B cell (primary cell): Measurements from ENCODE around the gene CNGB1. TPM values are rescaled to one million over a fixed set of nuclear protein-coding genes. Genes with fewer than 3 reads are reported as not detected.
"Not testable (repeated sequence)": the region's sequence is repeated elsewhere in the genome, so short reads cannot be mapped to it uniquely, and the experiment has no call there.

ENCODE experiments used
- ATAC-seq: fragments of 200-7000 bp; cut with Tn5 transposase; one replicate; pipeline ENCODE4 v1.10.0; 2021; ENCODE audit warnings: low read depth, mild to moderate bottlenecking, moderate number of reproducible peaks, moderate library complexity
- CTCF ChIA-PET: fragments of 350-600 bp; sonication (Branson Sonifier 250); formaldehyde crosslinking; loops from one replicate; lab custom pipeline; 2021; ENCODE audit warnings: antibody characterized with exemption, inconsistent platforms; lab: Charles Lee
- POLR2A ChIA-PET: fragments of 350-600 bp; sonication (Branson Sonifier 250); formaldehyde crosslinking; loops from one replicate; lab custom pipeline; 2021; ENCODE audit warnings: antibody characterized with exemption; lab: Charles Lee
- DNase-seq: peaks from one replicate; pipeline ENCODE4 v3.0.0; 2013
- H2AFZ ChIP-seq: 2 replicates; pipeline ENCODE4 v1.6.1; 2012; ENCODE audit warnings: mild to moderate bottlenecking, low read depth, low read length; ENCODE audit not compliant: insufficient read depth, poor library complexity, severe bottlenecking
- H3K27ac ChIP-seq, 2 donors: 1 replicate in 1 of 2; 2 replicates in 1 of 2; pipeline ENCODE4 v1.5.1; 2012 to 2013; ENCODE audit warnings: low read length in 2 of 2, mild to moderate bottlenecking in 2 of 2, moderate library complexity in 1 of 2
- H3K27me3 ChIP-seq, 4 experiments: fragments of 200-600 bp in 1 of 4; sonication (generic) in 1 of 4; replicated peaks in 1 of 4; 1 replicate in 2 of 4; 2 replicates in 2 of 4; pipeline versions ENCODE4 v1.6.1 to v1.7.0; 2013 to 2016; ENCODE audit warnings: low read length in 3 of 4, mild to moderate bottlenecking in 2 of 4, mixed read lengths in 1 of 4, moderate library complexity in 1 of 4; ENCODE audit not compliant: insufficient read depth in 4 of 4, control insufficient read depth in 3 of 4; ENCODE audit errors: control extremely low read depth in 1 of 4
- H3K36me3 ChIP-seq, 2 experiments: replicated peaks in 1 of 2; 1 replicate in 1 of 2; 2 replicates in 1 of 2; pipeline versions ENCODE4 v1.6.1 to v1.7.1; 2013; ENCODE audit warnings: low read length in 1 of 2; ENCODE audit not compliant: insufficient read depth in 2 of 2, control insufficient read depth in 1 of 2; ENCODE audit errors: control extremely low read depth in 1 of 2, extremely low read depth in 1 of 2
- H3K4me1 ChIP-seq, 2 donors: fragments of 200-600 bp in 1 of 2; sonication (generic) in 1 of 2; 1 replicate in 1 of 2; 2 replicates in 1 of 2; pipeline versions ENCODE4 v1.5.1 to v1.6.1; 2013 to 2017; ENCODE audit warnings: low read length in 2 of 2; ENCODE audit not compliant: control insufficient read depth in 2 of 2, insufficient read depth in 2 of 2
- H3K4me2 ChIP-seq: replicated peaks from 2 replicates; pipeline ENCODE3; 2012; ENCODE audit warnings: mild to moderate bottlenecking, low read depth, low read length; ENCODE audit not compliant: poor library complexity, severe bottlenecking
- H3K4me3 ChIP-seq, 5 experiments: fragments of 200-600 bp in 1 of 5; sonication (generic) in 1 of 5; 1 replicate in 3 of 5; 2 replicates in 2 of 5; pipeline versions ENCODE4 v1.5.1 to v1.7.0; 2011 to 2016; ENCODE audit warnings: low read length in 4 of 5, mild to moderate bottlenecking in 4 of 5, low read depth in 2 of 5, control low read depth in 1 of 5, moderate library complexity in 1 of 5; ENCODE audit not compliant: insufficient read depth in 1 of 5; ENCODE audit errors: control extremely low read depth in 1 of 5, extremely low read depth in 1 of 5
- H3K79me2 ChIP-seq: fragments of 200-600 bp; sonication (generic); one replicate; pipeline ENCODE4 v1.6.0; 2016; ENCODE audit warnings: low read length; ENCODE audit not compliant: control insufficient read depth, insufficient read depth
- H3K9ac ChIP-seq: fragments of 200-600 bp; sonication (generic); 2 replicates; pipeline ENCODE4 v1.6.1; 2017; ENCODE audit warnings: mild to moderate bottlenecking, low read length, moderate library complexity
- H3K9me3 ChIP-seq, 3 donors: one replicate each; pipeline versions ENCODE4 v1.6.1 to v1.7.1; 2013; ENCODE audit warnings: low read length in 2 of 3; ENCODE audit not compliant: control insufficient read depth in 2 of 3, insufficient read depth in 1 of 3; ENCODE audit errors: control extremely low read depth in 1 of 3
- H4K20me1 ChIP-seq: 2 replicates; pipeline ENCODE4 v1.6.0; 2012; ENCODE audit warnings: mild to moderate bottlenecking, low read length; ENCODE audit not compliant: insufficient read depth, control insufficient read depth, poor library complexity, severe bottlenecking
- H3K27ac Mint-ChIP-seq: one replicate; pipeline ENCODE4 v1.8.0; 2021; ENCODE audit warnings: mixed read lengths
- H3K27me3 Mint-ChIP-seq: one replicate; pipeline ENCODE4 v1.8.0; 2021; ENCODE audit warnings: mixed read lengths
- H3K4me1 Mint-ChIP-seq: one replicate; pipeline ENCODE4 v1.8.0; 2021; ENCODE audit warnings: mixed read lengths
- H3K4me3 Mint-ChIP-seq: one replicate; pipeline ENCODE4 v1.8.0; 2021; ENCODE audit warnings: mixed read lengths
- H3K9me3 Mint-ChIP-seq: one replicate; pipeline ENCODE4 v1.8.0; 2022; ENCODE audit warnings: mixed read lengths; ENCODE audit not compliant: insufficient read depth
- EZH2 ChIP-seq: IDR thresholded peaks from 2 replicates; pipeline ENCODE4 v1.6.1; 2012; ENCODE audit warnings: borderline replicate concordance, low read depth, mild to moderate bottlenecking, moderate library complexity, low read length; ENCODE audit not compliant: insufficient read depth, poor library complexity, severe bottlenecking
- WGBS: methylation state at CpG from one replicate; pipeline ENCODE4 v1.1.5; 2013; ENCODE audit warnings: missing lambda C conversion rate; ENCODE audit not compliant: insufficient coverage; 5-methylcytosine and 5-hydroxymethylcytosine counted together
- intact Hi-C: fragments of 100-400 bp; cut with micrococcal nuclease; formaldehyde crosslinking; loops from one replicate; pipeline ENCODE4 v1.10.0; 2022
- polyA plus RNA-seq: library from polyadenylated mRNA; depleted of rRNA; stranded (reverse); fragments of >200 nt; gene quantifications from 2 replicates; pipeline ENCODE4 v1.2.3, GENCODE V29; 2012
- total RNA-seq, 2 donors: library from RNA; stranded (reverse); fragments of 120-200 nt in 1 of 2; gene quantifications; 1 replicate in 1 of 2; 2 replicates in 1 of 2; pipeline versions ENCODE4 v1.2.3 to v1.2.4, GENCODE V29; 2013 to 2022
- TF ChIP-seq, protein P1 (sequence below): fragments of 200-600 bp; IDR thresholded peaks from one replicate; pipeline ENCODE4 v1.8.0; 2022; ENCODE audit warnings: antibody characterized with exemption, mild to moderate bottlenecking

The CNGB1 gene
- total and polyA plus RNA-seq, 2 donors (not counting 1 experiment from before 2014, with no cell fraction given), result not detected

DNA sequence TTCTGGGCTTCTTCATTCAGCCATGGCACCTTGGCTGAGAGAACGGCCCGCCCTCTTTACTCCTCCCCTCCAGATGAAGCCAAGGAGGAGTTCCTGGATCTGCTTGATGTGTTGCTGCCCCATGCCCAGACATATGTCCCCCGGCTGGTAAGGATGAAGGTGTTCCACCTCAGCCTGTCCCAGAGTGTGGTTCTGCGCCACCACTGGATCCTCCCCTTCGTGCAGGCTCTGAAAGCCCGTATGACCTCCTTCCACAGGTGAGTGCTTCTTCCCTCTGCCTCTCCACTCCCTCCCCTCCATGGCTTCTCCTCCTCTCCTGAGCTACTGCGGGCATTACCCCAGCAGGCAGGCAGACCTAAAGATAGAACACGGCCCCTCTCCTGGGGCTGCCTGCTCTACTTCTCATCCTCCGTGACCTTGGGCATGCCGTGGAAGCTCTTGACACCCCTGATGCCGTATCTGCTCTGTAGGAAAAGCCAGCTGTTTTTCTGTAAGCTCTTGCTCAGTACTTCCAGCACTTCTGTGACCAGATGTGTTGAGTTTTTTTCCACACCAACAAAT lies 39.0 kb upstream of the CNGB1 start:
- Histone ChIP-seq H3K4me1 (no peaks in the 10 kb centered on the region), H3K27ac (no peak overlapping the region), H3K79me2 (peaks cover 4% of the 10 kb centered on the region), H3K4me3 (no peak overlapping the region), H4K20me1 (no peaks in the 10 kb centered on the region), H2AFZ (no peak overlapping the region), H3K4me2 (no peak overlapping the region), H3K9me3 (peaks cover 0 to 5% (median 0%) of the 10 kb centered on the region in 3 donors), H3K36me3 (peaks cover 3 to 32% of the 10 kb centered on the region in 2 experiments), H3K27me3 (no peaks in the 10 kb centered on the region), H3K9ac (no peak overlapping the region)
- Mint-ChIP-seq H3K27me3 (no peaks in the 10 kb centered on the region), H3K4me3 (no peak overlapping the region), H3K27ac (no peak overlapping the region), H3K4me1 (peaks cover 3% of the 10 kb centered on the region), H3K9me3 (no peaks in the 10 kb centered on the region)
- TF ChIP-seq, protein P1, sequence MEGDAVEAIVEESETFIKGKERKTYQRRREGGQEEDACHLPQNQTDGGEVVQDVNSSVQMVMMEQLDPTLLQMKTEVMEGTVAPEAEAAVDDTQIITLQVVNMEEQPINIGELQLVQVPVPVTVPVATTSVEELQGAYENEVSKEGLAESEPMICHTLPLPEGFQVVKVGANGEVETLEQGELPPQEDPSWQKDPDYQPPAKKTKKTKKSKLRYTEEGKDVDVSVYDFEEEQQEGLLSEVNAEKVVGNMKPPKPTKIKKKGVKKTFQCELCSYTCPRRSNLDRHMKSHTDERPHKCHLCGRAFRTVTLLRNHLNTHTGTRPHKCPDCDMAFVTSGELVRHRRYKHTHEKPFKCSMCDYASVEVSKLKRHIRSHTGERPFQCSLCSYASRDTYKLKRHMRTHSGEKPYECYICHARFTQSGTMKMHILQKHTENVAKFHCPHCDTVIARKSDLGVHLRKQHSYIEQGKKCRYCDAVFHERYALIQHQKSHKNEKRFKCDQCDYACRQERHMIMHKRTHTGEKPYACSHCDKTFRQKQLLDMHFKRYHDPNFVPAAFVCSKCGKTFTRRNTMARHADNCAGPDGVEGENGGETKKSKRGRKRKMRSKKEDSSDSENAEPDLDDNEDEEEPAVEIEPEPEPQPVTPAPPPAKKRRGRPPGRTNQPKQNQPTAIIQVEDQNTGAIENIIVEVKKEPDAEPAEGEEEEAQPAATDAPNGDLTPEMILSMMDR, result no peak
- TF ChIP-seq EZH2, result no peak
- ChIA-PET POLR2A (no interaction called here), CTCF (no interaction called here)
- intact Hi-C loops, result loop anchor here (10.0 kb wide), 2 partner anchors 725 to 765 kb away; partner anchors contain the start of genes ARL2BP and GOT2
- DNase-seq, result no peak
- WGBS, result 96% methylated on average over 9 of the region's 11 CpGs
- ATAC-seq, result no peak

DNA sequence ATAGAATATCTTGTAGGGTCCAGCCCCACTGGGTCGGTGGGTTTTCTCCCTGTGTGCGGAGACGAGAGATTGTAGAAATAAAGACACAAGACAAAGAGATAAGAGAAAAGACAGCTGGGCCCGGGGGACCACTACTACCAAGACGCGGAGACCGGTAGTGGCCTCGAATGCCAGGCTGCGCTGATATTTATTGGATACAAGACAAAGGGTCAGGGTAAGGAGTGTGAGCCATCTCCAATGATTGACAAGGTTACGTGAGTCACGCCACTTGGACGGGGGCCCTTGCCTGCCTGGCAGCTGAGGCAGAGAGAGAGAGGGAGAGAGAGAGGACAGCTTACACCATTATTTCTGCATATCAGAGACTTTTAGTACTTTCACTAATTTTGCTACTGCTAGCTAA lies 33.8 kb upstream of the CNGB1 start:
- H3K9ac ChIP-seq, H3K36me3 ChIP-seq, H4K20me1 ChIP-seq, H3K9me3 ChIP-seq, H3K4me3 Mint-ChIP-seq, H3K27me3 ChIP-seq, H3K27me3 Mint-ChIP-seq, POLR2A ChIA-PET, H3K27ac ChIP-seq, H3K9me3 Mint-ChIP-seq, DNase-seq, H3K27ac Mint-ChIP-seq, ATAC-seq, H3K4me2 ChIP-seq, H3K79me2 ChIP-seq, H2AFZ ChIP-seq, H3K4me3 ChIP-seq: not testable (repeated sequence)
- intact Hi-C loops, result loop anchor here (1.0 to 10.0 kb wide), 7 partner anchors 16 to 760 kb away; partner anchors contain the start of genes ARL2BP, CSNK2A2, GOT2 and POLR2C
- 97% methylated on average over 5 of the region's 12 CpGs for WGBS
- peaks cover 22% of the 10 kb centered on the region for H3K4me1 Mint-ChIP-seq
- peaks cover 6 to 12% of the 10 kb centered on the region in 2 donors for H3K4me1 ChIP-seq
- CTCF ChIA-PET, result interaction anchor here (0.8 to 4.6 kb wide), 5 partner anchors 12 to 248 kb away, joined by 3 to 34 read pairs (median 4); no protein-coding TSS in a partner anchor
